Measurements from ENCODE around the gene SH3RF3.

The SH3RF3 gene

DNA sequence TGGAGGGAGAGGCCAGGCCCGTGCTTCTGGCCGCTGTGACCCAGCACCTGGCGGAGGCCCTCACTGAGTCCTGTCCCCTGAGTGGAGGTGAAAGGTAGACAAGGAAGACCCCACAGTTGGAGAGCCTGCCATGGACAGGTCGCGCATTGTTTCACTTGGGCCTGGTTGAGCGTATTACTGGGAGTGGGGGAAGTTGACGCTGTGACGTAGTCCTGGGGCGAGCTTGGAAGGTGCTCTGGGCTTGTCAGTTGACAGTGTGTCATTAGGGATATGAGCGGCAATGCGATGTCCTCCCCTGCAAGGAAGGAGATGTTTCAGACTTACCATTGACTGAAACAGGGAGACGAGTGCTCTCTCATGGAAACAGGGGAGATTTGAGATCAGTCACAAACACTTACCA is 127.1 kb downstream of the SH3RF3 start:
- H2BK12ac ChIP-seq (ENCODE audit: low read length), result no peak overlapping the region
- H2AFZ ChIP-seq (ENCODE audit: low read length), result no peak overlapping the region

DNA sequence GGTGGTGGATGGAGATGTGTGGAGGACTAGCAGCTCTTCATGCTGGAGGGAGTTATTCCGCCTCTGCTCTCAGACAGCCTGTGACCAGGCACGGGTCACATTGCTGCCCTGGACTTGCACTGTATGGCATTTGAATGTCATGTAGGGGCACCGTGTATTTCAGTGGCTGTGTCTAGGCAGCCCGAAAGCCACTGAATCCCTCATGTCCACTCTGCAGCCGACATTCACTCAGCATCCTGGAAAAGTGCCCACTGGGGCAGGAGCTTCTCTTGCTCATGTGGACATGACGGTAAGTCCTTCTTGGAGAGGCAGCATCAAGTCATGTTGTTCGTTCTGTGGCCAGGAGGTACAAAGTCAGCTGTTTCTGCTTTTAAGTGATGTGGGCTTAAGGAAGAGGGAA is 127.9 kb downstream of the SH3RF3 start:
- Histone ChIP-seq H3K9ac (ENCODE audit: low read depth, low read length, poor library complexity) (no peak overlapping the region), H2AK5ac (ENCODE audit: low read depth, low read length) (no peak overlapping the region), H3K36me3 (replicated peaks in 1 of 2; ENCODE audit: control insufficient read depth in 2 of 2, insufficient read depth in 2 of 2, low read length in 2 of 2) (no peaks in the 10 kb centered on the region), H3K4ac (ENCODE audit: low read length) (no peak overlapping the region), H4K8ac (ENCODE audit: low read depth, low read length) (no peak overlapping the region), H2BK120ac (ENCODE audit: low read depth, low read length) (no peak overlapping the region), H3K27me3 (ENCODE audit: control insufficient read depth in 3 of 3, insufficient read depth in 3 of 3, low read depth in 1 of 3, low read length in 3 of 3) (no peaks in the 10 kb centered on the region), H3K4me2 (ENCODE audit: insufficient read depth, low read length, poor library complexity, severe bottlenecking) (no peak overlapping the region), H2BK12ac (ENCODE audit: low read length) (no peak overlapping the region), H3K18ac (ENCODE audit: low read length) (no peak overlapping the region), H3K14ac (ENCODE audit: low read length) (no peak overlapping the region), H2BK5ac (ENCODE audit: low read length) (no peak overlapping the region), H4K91ac (ENCODE audit: low read depth, low read length, poor library complexity) (no peak overlapping the region), H3K4me1 (ENCODE audit: control insufficient read depth in 2 of 2, insufficient read depth in 1 of 2, low read depth in 1 of 2, low read length in 2 of 2) (no peaks in the 10 kb centered on the region), H2BK15ac (ENCODE audit: low read length) (no peak overlapping the region), H3K4me3 (ENCODE audit: low read length in 2 of 2) (no peak overlapping the region), H3K9me3 (replicated peaks in 1 of 2; ENCODE audit: control insufficient read depth in 2 of 2, insufficient read depth in 1 of 2, low read depth in 1 of 2, low read length in 2 of 2) (no peaks in the 10 kb centered on the region), H3K79me1 (ENCODE audit: low read depth, low read length) (no peaks in the 10 kb centered on the region), H2AFZ (ENCODE audit: low read length) (no peak overlapping the region), H3K27ac (replicated peaks; ENCODE audit: low read length) (no peak overlapping the region), H3K23ac (ENCODE audit: low read depth, low read length, poor library complexity) (no peak overlapping the region)
- DNase-seq (ENCODE audit: low spot score), result no peak
- no CpG with 5 or more reads among the region's 7 CpGs for WGBS, 2 donors (ENCODE audit: extremely low coverage in 2 of 2, insufficient read length in 2 of 2, insufficient replicate concordance in 1 of 2)

More for the DNA sequence above, 127.1 kb downstream of the SH3RF3 start:
- no peak overlapping the region for H3K4ac ChIP-seq (ENCODE audit: low read length)
- DNase-seq (ENCODE audit: low spot score), result no peak
- no peak overlapping the region for H4K8ac ChIP-seq (ENCODE audit: low read depth, low read length)
- H3K4me3 ChIP-seq (ENCODE audit: low read length in 2 of 2), result no peak overlapping the region
- H3K36me3 ChIP-seq (replicated peaks in 1 of 2; ENCODE audit: control insufficient read depth in 2 of 2, insufficient read depth in 2 of 2, low read length in 2 of 2), result no peaks in the 10 kb centered on the region
- no peaks in the 10 kb centered on the region for H3K9me3 ChIP-seq (replicated peaks in 1 of 2; ENCODE audit: control insufficient read depth in 2 of 2, insufficient read depth in 1 of 2, low read depth in 1 of 2, low read length in 2 of 2)
- H3K4me1 ChIP-seq (ENCODE audit: control insufficient read depth in 2 of 2, insufficient read depth in 1 of 2, low read depth in 1 of 2, low read length in 2 of 2), result no peaks in the 10 kb centered on the region
- no peak overlapping the region for H2BK120ac ChIP-seq (ENCODE audit: low read depth, low read length)
- WGBS, 2 donors (ENCODE audit: extremely low coverage in 2 of 2, insufficient read length in 2 of 2, insufficient replicate concordance in 1 of 2), result no CpG with 5 or more reads among the region's 12 CpGs
- no peak overlapping the region for H3K9ac ChIP-seq (ENCODE audit: low read depth, low read length, poor library complexity)
- H3K23ac ChIP-seq (ENCODE audit: low read depth, low read length, poor library complexity), result no peak overlapping the region
- H2AK5ac ChIP-seq (ENCODE audit: low read depth, low read length), result no peak overlapping the region
- no peak overlapping the region for H3K4me2 ChIP-seq (ENCODE audit: insufficient read depth, low read length, poor library complexity, severe bottlenecking)
- H3K79me1 ChIP-seq (ENCODE audit: low read depth, low read length), result no peaks in the 10 kb centered on the region
- no peak overlapping the region for H4K91ac ChIP-seq (ENCODE audit: low read depth, low read length, poor library complexity)
- H3K27ac ChIP-seq (replicated peaks; ENCODE audit: low read length), result no peak overlapping the region
- no peak overlapping the region for H2BK5ac ChIP-seq (ENCODE audit: low read length)
- H3K18ac ChIP-seq (ENCODE audit: low read length), result no peak overlapping the region
- no peak overlapping the region for H2BK15ac ChIP-seq (ENCODE audit: low read length)
- H3K27me3 ChIP-seq (ENCODE audit: control insufficient read depth in 3 of 3, insufficient read depth in 3 of 3, low read depth in 1 of 3, low read length in 3 of 3), result no peaks in the 10 kb centered on the region
- H3K14ac ChIP-seq (ENCODE audit: low read length), result no peak overlapping the region

DNA sequence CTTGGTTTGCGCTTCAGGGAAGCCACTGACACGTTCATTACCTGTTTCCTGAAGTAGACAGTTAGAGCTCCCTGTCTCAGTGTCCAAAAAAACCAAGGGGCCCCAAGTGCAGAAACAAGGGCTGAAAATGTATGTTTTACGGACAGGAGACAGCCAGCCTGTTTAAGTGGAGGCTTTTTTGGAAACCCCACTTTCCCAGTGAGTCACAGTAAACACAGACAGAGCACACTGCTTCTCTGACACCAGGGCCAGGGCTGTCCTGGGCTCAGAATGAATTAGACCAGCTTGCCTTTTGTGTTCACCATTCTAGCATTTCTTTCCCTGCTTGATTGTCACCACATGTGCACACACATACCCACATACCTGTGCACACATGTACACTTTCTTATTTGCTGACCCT is 128.6 kb downstream of the SH3RF3 start:
- no peak overlapping the region for H3K27ac ChIP-seq (replicated peaks; ENCODE audit: low read length)
- no peak overlapping the region for H2BK15ac ChIP-seq (ENCODE audit: low read length)
- H3K4ac ChIP-seq (ENCODE audit: low read length), result no peak overlapping the region
- no peak overlapping the region for H2BK12ac ChIP-seq (ENCODE audit: low read length)
- no peak overlapping the region for H2BK120ac ChIP-seq (ENCODE audit: low read depth, low read length)
- no peak overlapping the region for H3K4me3 ChIP-seq (ENCODE audit: low read length in 2 of 2)
- H3K18ac ChIP-seq (ENCODE audit: low read length), result no peak overlapping the region
- H2BK5ac ChIP-seq (ENCODE audit: low read length), result no peak overlapping the region
- no CpG with 5 or more reads among the region's 3 CpGs for WGBS, 2 donors (ENCODE audit: extremely low coverage in 2 of 2, insufficient read length in 2 of 2, insufficient replicate concordance in 1 of 2)
- H3K79me1 ChIP-seq (ENCODE audit: low read depth, low read length), result no peaks in the 10 kb centered on the region
- H2AFZ ChIP-seq (ENCODE audit: low read length), result no peak overlapping the region
- DNase-seq (ENCODE audit: low spot score), result no peak
- no peak overlapping the region for H2AK5ac ChIP-seq (ENCODE audit: low read depth, low read length)
- no peaks in the 10 kb centered on the region for H3K36me3 ChIP-seq (replicated peaks in 1 of 2; ENCODE audit: control insufficient read depth in 2 of 2, insufficient read depth in 2 of 2, low read length in 2 of 2)
- no peaks in the 10 kb centered on the region for H3K27me3 ChIP-seq (ENCODE audit: control insufficient read depth in 3 of 3, insufficient read depth in 3 of 3, low read depth in 1 of 3, low read length in 3 of 3)
- H3K23ac ChIP-seq (ENCODE audit: low read depth, low read length, poor library complexity), result no peak overlapping the region
- no peak overlapping the region for H4K8ac ChIP-seq (ENCODE audit: low read depth, low read length)
- no peak overlapping the region for H4K91ac ChIP-seq (ENCODE audit: low read depth, low read length, poor library complexity)
- H3K9ac ChIP-seq (ENCODE audit: low read depth, low read length, poor library complexity), result no peak overlapping the region
- no peaks in the 10 kb centered on the region for H3K4me1 ChIP-seq (ENCODE audit: control insufficient read depth in 2 of 2, insufficient read depth in 1 of 2, low read depth in 1 of 2, low read length in 2 of 2)
- no peak overlapping the region for H3K14ac ChIP-seq (ENCODE audit: low read length)
- H3K4me2 ChIP-seq (ENCODE audit: insufficient read depth, low read length, poor library complexity, severe bottlenecking), result no peak overlapping the region
- no peaks in the 10 kb centered on the region for H3K9me3 ChIP-seq (replicated peaks in 1 of 2; ENCODE audit: control insufficient read depth in 2 of 2, insufficient read depth in 1 of 2, low read depth in 1 of 2, low read length in 2 of 2)

DNA sequence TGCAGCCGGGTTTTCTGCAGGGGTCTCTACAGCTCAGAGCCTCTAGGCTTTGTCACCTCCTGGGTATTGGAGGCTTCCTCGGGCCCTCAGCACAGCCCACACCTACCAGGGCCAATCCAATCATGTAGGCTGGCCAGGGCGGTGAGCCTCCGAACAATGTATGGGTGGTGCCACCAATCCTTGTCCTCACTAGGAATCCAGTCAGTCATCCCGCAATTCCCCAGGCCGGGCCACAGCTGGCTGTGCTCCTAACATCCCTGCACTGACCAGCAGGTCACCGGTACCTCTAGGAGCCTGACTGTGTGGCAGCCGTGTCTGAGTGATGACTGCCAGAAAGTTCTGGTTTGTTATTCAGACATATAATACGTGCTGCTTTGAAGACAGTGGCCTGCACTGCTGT is 129.4 kb downstream of the SH3RF3 start:
- Histone ChIP-seq H3K9me3 (replicated peaks in 1 of 2; ENCODE audit: control insufficient read depth in 2 of 2, insufficient read depth in 1 of 2, low read depth in 1 of 2, low read length in 2 of 2) (no peaks in the 10 kb centered on the region), H3K23ac (ENCODE audit: low read depth, low read length, poor library complexity) (no peak overlapping the region), H3K9ac (ENCODE audit: low read depth, low read length, poor library complexity) (no peak overlapping the region), H3K27me3 (ENCODE audit: control insufficient read depth in 3 of 3, insufficient read depth in 3 of 3, low read depth in 1 of 3, low read length in 3 of 3) (no peaks in the 10 kb centered on the region), H3K4ac (ENCODE audit: low read length) (no peak overlapping the region), H3K4me1 (ENCODE audit: control insufficient read depth in 2 of 2, insufficient read depth in 1 of 2, low read depth in 1 of 2, low read length in 2 of 2) (no peaks in the 10 kb centered on the region), H3K36me3 (replicated peaks in 1 of 2; ENCODE audit: control insufficient read depth in 2 of 2, insufficient read depth in 2 of 2, low read length in 2 of 2) (no peaks in the 10 kb centered on the region), H3K18ac (ENCODE audit: low read length) (peak overlapping the region; percentile 73), H3K79me1 (ENCODE audit: low read depth, low read length) (no peaks in the 10 kb centered on the region), H4K91ac (ENCODE audit: low read depth, low read length, poor library complexity) (no peak overlapping the region), H3K27ac (replicated peaks; ENCODE audit: low read length) (no peak overlapping the region), H2AFZ (ENCODE audit: low read length) (no peak overlapping the region), H3K4me2 (ENCODE audit: insufficient read depth, low read length, poor library complexity, severe bottlenecking) (no peak overlapping the region), H2BK120ac (ENCODE audit: low read depth, low read length) (no peak overlapping the region), H2AK5ac (ENCODE audit: low read depth, low read length) (no peak overlapping the region), H3K14ac (ENCODE audit: low read length) (no peak overlapping the region), H2BK5ac (ENCODE audit: low read length) (peak overlapping the region; percentile 0), H4K8ac (ENCODE audit: low read depth, low read length) (no peak overlapping the region), H3K4me3 (ENCODE audit: low read length in 2 of 2) (no peak overlapping the region), H2BK15ac (ENCODE audit: low read length) (no peak overlapping the region), H2BK12ac (ENCODE audit: low read length) (no peak overlapping the region)
- no CpG with 5 or more reads among the region's 9 CpGs for WGBS, 2 donors (ENCODE audit: extremely low coverage in 2 of 2, insufficient read length in 2 of 2, insufficient replicate concordance in 1 of 2)
- no peak for DNase-seq (ENCODE audit: low spot score)
